Measurements from ENCODE around the gene SFTPD. TPM values are rescaled to one million over a fixed set of nuclear protein-coding genes. Genes with fewer than 3 reads are reported as not detected.

The SFTPD gene
- total and polyA plus RNA-seq, 2 experiments from 2014 or later: 0.15 to 0.73 TPM

DNA sequence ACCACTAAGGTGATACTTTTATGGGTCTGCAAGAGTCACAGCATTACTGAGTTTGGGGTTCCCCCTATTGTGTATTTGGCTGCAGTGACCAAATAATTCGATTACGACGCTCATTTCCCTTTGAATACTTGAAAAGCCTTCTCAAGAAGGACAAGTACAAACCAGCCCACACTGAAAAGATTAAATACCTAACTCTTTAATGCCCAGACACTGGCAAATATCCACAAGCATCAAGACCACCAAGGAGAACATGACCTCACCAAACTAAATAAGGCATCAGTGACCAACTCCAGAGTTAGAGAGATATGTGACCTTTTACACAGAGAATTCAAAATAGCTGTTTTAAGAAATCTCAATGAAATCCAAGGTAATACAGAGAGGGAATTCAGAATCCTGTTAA is 31.8 kb upstream of the SFTPD start:
- Histone ChIP-seq H3K27ac (no peak overlapping the region), H3K4me3 (peak overlapping the region; percentile 91), H3K27me3 (peaks cover 32% of the 10 kb centered on the region), H3K9me3 (ENCODE audit: low read depth) (no peaks in the 10 kb centered on the region), H3K4me1 (ENCODE audit: low read depth) (peaks cover 7% of the 10 kb centered on the region), H3K36me3 (no peaks in the 10 kb centered on the region)
- DNase-seq (ENCODE audit: low read depth in 1 of 2, low spot score in 1 of 2): no peak
- TF ChIP-seq, protein P1, sequence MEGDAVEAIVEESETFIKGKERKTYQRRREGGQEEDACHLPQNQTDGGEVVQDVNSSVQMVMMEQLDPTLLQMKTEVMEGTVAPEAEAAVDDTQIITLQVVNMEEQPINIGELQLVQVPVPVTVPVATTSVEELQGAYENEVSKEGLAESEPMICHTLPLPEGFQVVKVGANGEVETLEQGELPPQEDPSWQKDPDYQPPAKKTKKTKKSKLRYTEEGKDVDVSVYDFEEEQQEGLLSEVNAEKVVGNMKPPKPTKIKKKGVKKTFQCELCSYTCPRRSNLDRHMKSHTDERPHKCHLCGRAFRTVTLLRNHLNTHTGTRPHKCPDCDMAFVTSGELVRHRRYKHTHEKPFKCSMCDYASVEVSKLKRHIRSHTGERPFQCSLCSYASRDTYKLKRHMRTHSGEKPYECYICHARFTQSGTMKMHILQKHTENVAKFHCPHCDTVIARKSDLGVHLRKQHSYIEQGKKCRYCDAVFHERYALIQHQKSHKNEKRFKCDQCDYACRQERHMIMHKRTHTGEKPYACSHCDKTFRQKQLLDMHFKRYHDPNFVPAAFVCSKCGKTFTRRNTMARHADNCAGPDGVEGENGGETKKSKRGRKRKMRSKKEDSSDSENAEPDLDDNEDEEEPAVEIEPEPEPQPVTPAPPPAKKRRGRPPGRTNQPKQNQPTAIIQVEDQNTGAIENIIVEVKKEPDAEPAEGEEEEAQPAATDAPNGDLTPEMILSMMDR (IDR thresholded peaks at IDR 0.05; ENCODE audit: low read depth, low read length): no peak

DNA sequence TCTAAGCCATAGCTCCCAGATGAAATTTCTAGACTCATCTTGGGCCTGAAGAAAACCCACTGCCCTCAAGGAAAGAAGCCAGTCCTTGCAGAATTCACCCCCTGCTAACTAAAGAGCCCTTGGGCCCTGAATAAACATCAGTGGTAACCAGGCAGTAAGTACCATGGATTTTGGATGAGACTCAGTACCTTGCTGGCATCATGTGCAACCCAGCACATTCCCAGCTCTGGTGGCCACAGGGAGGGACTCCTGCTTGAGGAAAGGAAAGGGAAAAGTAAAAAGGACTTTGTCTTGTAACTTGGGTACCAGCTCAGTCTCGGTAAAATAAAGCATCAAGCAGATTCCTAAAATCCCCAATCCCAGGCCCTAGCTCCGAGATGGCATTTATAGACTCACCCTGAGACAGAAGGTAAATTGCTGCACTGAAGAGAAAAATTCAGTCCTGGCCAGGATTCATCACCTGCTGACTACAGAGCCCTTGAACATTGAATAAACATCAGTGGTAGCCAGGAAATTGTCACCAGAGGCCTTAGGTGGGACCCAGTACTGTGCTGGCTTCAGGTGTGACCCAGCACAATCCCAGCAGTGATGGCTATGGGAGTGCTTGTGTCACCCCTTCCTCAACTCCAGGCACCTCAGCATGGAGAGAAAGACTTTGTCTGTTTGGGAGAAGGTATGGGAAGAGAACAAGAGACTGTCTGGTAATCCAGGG is 31.2 kb upstream of the SFTPD start:
- H3K27me3 ChIP-seq: peaks cover 32% of the 10 kb centered on the region
- no peak overlapping the region for H3K4me3 ChIP-seq
- H3K36me3 ChIP-seq: no peaks in the 10 kb centered on the region
- no peak overlapping the region for H3K27ac ChIP-seq
- peaks cover 7% of the 10 kb centered on the region for H3K4me1 ChIP-seq (ENCODE audit: low read depth)
- no peaks in the 10 kb centered on the region for H3K9me3 ChIP-seq (ENCODE audit: low read depth)
- DNase-seq (ENCODE audit: low read depth in 1 of 2, low spot score in 1 of 2): no peak
- TF ChIP-seq, protein P1 (IDR thresholded peaks at IDR 0.05; ENCODE audit: low read depth, low read length): no peak

DNA sequence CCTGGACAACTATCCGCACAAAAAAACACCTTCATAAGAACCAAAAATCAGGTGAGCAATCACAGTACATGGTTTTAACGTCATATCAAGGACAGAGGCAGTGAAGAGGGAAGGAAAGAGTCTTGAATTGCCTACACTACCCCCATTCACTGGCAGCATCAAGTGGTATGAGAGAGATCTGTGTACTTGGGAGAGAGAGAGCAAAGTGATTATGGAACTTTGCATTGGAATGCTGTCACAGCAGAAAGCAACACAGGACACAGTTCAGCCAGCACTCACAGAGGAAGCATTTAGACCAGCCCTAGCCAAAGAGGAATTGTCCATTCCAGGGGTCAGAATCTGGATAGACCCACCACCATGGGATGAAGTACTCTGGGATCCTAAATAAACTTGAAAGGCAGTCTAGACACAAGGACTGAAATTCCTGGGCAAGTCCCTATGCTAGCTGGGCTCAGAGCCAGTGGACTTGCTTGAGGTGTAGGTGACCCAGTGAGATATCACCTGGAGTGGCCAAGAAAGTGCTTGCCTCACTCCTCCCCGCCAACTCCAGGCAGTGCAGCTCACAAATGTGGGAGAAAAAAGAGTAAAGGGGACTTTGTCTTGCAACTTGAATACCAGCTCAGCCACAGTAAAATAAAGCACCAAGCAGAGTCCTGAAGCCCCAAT is 30.5 kb upstream of the SFTPD start:
- no peak overlapping the region for H3K4me3 ChIP-seq
- H3K4me1 ChIP-seq (ENCODE audit: low read depth): peaks cover 7% of the 10 kb centered on the region
- DNase-seq (ENCODE audit: low read depth in 1 of 2, low spot score in 1 of 2): peak in 1 of 2 donors; percentile 59
- H3K27ac ChIP-seq: no peak overlapping the region
- H3K9me3 ChIP-seq (ENCODE audit: low read depth): no peaks in the 10 kb centered on the region
- peaks cover 32% of the 10 kb centered on the region for H3K27me3 ChIP-seq
- H3K36me3 ChIP-seq: no peaks in the 10 kb centered on the region
- TF ChIP-seq, protein P1 (IDR thresholded peaks at IDR 0.05; ENCODE audit: low read depth, low read length): no peak

DNA sequence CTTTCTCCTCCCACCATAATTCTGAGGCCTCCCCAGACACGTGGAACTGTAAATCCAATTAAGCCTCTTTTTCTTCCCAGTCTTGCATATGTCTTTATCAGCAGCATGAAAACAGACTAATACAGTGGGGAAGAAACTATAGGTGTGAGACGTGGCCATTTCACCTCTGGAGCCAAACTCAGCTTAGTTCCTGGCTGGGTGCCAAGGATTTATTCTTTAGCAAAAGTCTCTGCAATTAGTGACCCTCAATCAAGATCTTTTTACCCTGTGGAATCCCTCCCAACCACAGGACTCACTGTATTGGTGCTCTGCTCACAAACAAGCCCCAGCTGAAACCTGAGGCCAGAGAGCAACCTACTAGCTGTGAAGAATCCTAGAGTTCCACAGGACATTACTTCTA is 28.1 kb upstream of the SFTPD start:
- Histone ChIP-seq H3K9me3 (ENCODE audit: low read depth) (no peaks in the 10 kb centered on the region), H3K4me3 (no peak overlapping the region), H3K27me3 (peaks cover 16% of the 10 kb centered on the region), H3K27ac (no peak overlapping the region), H3K36me3 (no peaks in the 10 kb centered on the region), H3K4me1 (ENCODE audit: low read depth) (peaks cover 7% of the 10 kb centered on the region)
- TF ChIP-seq, protein P1 (IDR thresholded peaks at IDR 0.05; ENCODE audit: low read depth, low read length): no peak
- DNase-seq (ENCODE audit: low read depth in 1 of 2, low spot score in 1 of 2): no peak

DNA sequence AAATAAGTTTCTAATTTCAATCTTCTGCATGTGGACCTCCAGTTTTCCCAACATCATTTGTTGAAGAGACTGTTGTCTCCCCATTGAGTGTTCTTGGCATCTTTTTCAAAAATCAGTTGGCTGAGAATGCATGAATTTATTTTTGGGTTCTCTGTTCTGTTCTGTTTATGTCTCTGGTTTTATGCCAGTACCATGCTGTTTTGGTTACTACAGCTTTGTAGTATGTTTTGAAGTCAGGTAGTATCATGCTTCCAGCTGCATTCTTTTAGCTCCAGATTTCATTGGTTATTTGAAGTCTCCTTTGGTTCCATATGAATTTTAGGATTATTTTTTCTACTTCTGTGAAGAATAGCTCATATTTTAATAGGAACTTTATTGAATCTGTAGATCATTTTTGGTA is 21.2 kb upstream of the SFTPD start:
- Histone ChIP-seq H3K27me3 (no peaks in the 10 kb centered on the region), H3K4me1 (ENCODE audit: low read depth) (no peaks in the 10 kb centered on the region), H3K9me3 (ENCODE audit: low read depth) (no peaks in the 10 kb centered on the region), H3K4me3 (no peak overlapping the region), H3K27ac (no peak overlapping the region), H3K36me3 (no peaks in the 10 kb centered on the region)
- DNase-seq (ENCODE audit: low read depth in 1 of 2, low spot score in 1 of 2): no peak
- TF ChIP-seq, protein P1 (IDR thresholded peaks at IDR 0.05; ENCODE audit: low read depth, low read length): no peak

Measured in cardiac muscle cell (in vitro differentiated cells and primary cell).